GM12878 (cell line): ENCODE data around the gene SH3YL1. TPM values are rescaled to one million over a fixed set of nuclear protein-coding genes. Genes with fewer than 3 reads are reported as not detected.

Experiments
- ATAC-seq: fragments of 200-7000 bp; cut with Tn5 transposase; 3 replicates; pipeline ENCODE4 v1.9.1; 2020; ENCODE audit warnings: mild to moderate bottlenecking, moderate library complexity
- BruUV-seq: library from RNA; stranded (reverse); fragments of 400-500 nt; replicated peaks from 2 replicates; lab custom pipeline; 2021; lab: Mats Ljungman, UMichigan
- CTCF ChIA-PET: fragments of 300-600 bp; sonication (Branson Sonifier 250); formaldehyde crosslinking; extraction: SDS; loops from one replicate; lab custom pipeline; 2021; ENCODE audit warnings: inconsistent platforms; lab: Yijun Ruan, JAX
- POLR2A ChIA-PET: fragments of 350-600 bp; formaldehyde crosslinking; extraction: SDS; loops from one replicate; lab custom pipeline; 2021; ENCODE audit warnings: inconsistent platforms; lab: Charles Lee
- RAD21 ChIA-PET: fragments of 300-600 bp; sonication (Branson Sonifier 250); formaldehyde crosslinking; loops from one replicate; lab custom pipeline; 2023; ENCODE audit warnings: antibody characterized with exemption; ENCODE audit not compliant: unreplicated experiment; lab: Charles Lee
- SMC1A ChIA-PET: fragments of 300-600 bp; sonication (Branson Sonifier 250); formaldehyde crosslinking; loops from one replicate; lab custom pipeline; 2023; ENCODE audit not compliant: unreplicated experiment, uncharacterized antibody; lab: Charles Lee
- DNase-seq: peaks from one replicate; pipeline ENCODE4 v3.0.0-alpha.2; 2011; ENCODE audit warnings: low read depth, low spot score
- FAIRE-seq: peaks from 3 replicates; lab custom pipeline; 2011; peaks lifted over from hg19 to GRCh38; lab: Jason Lieb, UNC
- H2AFZ ChIP-seq: 2 replicates; pipeline ENCODE4 v1.6.0; 2011; ENCODE audit warnings: low read depth, low read length, control low read depth; ENCODE audit not compliant: control insufficient read depth
- H3K27ac ChIP-seq: 2 replicates; pipeline ENCODE4 v1.5.1; 2011; ENCODE audit warnings: control low read depth; ENCODE audit not compliant: control insufficient read depth, insufficient read depth
- H3K27me3 ChIP-seq, 2 experiments: replicated peaks in 1 of 2; 2 replicates each; pipeline versions ENCODE4 v1.6.0 to v1.6.1; 2011; ENCODE audit warnings: low read length in 1 of 2; ENCODE audit not compliant: control insufficient read depth in 2 of 2, insufficient read depth in 2 of 2
- H3K36me3 ChIP-seq, 2 experiments: 2 replicates each; pipeline ENCODE4 v1.5.1; 2011; ENCODE audit warnings: low read length in 1 of 2; ENCODE audit not compliant: control insufficient read depth in 2 of 2, insufficient read depth in 2 of 2
- H3K4me1 ChIP-seq: 2 replicates; pipeline ENCODE4 v1.6.1; 2011; ENCODE audit warnings: mild to moderate bottlenecking, low read length, moderate library complexity, mixed read lengths; ENCODE audit not compliant: control insufficient read depth, insufficient read depth
- H3K4me2 ChIP-seq: 2 replicates; pipeline ENCODE4 v1.6.0; 2011; ENCODE audit warnings: control low read depth; ENCODE audit not compliant: control insufficient read depth, insufficient read depth
- H3K4me3 ChIP-seq: fragments of 200-600 bp; sonication (generic); 2 replicates; pipeline ENCODE4 v1.5.1; 2016
- H3K79me2 ChIP-seq: 2 replicates; pipeline ENCODE4 v1.6.0; 2011; ENCODE audit warnings: low read length; ENCODE audit not compliant: control insufficient read depth, insufficient read depth
- H3K9ac ChIP-seq: 2 replicates; pipeline ENCODE4 v1.8.0; 2011; ENCODE audit warnings: low read length, control low read depth, mixed read lengths; ENCODE audit not compliant: control insufficient read depth, insufficient read depth
- H3K9me3 ChIP-seq: replicated peaks from 3 replicates; pipeline ENCODE4 v1.5.1; 2011; ENCODE audit warnings: mild to moderate bottlenecking, low read length; ENCODE audit not compliant: control insufficient read depth, insufficient read depth
- H4K20me1 ChIP-seq: 2 replicates; pipeline ENCODE4 v1.6.0; 2011; ENCODE audit not compliant: control insufficient read depth, insufficient read depth
- BCL11A ChIP-seq: IDR thresholded peaks from 2 replicates; pipeline ENCODE4 v1.6.1; 2011; ENCODE audit warnings: low read depth, low read length
- BRCA1 ChIP-seq: IDR thresholded peaks from 2 replicates; pipeline ENCODE4 v1.6.1; 2011; ENCODE audit warnings: low read depth, low read length, improper control_type of control experiment
- CEBPB ChIP-seq, 2 experiments: fragments of 150-350 bp in 1 of 2; IDR thresholded peaks; 2 replicates each; pipeline ENCODE4 v1.6.1; 2012 to 2014; ENCODE audit warnings: low read depth in 2 of 2, low read length in 2 of 2, borderline replicate concordance in 1 of 2, inconsistent platforms in 1 of 2
- DPF2 ChIP-seq: fragments of 450-650 bp; IDR thresholded peaks from 2 replicates; pipeline ENCODE4 v1.6.1; 2017; ENCODE audit warnings: mild to moderate bottlenecking
- HDAC2 ChIP-seq: fragments of 200-600 bp; sonication (generic); IDR thresholded peaks from 2 replicates; pipeline ENCODE4 v1.6.1; 2017
- IRF3 ChIP-seq: fragments of 450-650 bp; IDR thresholded peaks from 2 replicates; pipeline ENCODE4 v1.6.1; 2014; ENCODE audit warnings: mild to moderate bottlenecking
- MEF2A ChIP-seq: IDR thresholded peaks from 2 replicates; pipeline ENCODE4 v1.6.1; 2011; ENCODE audit warnings: low read depth, mild to moderate bottlenecking, low read length, moderate library complexity; ENCODE audit not compliant: insufficient read depth
- TARDBP ChIP-seq: IDR thresholded peaks from 2 replicates; pipeline ENCODE4 v1.6.1; 2016; ENCODE audit warnings: borderline replicate concordance
- WRNIP1 ChIP-seq: IDR thresholded peaks from 2 replicates; pipeline ENCODE4 v1.6.1; 2011; ENCODE audit warnings: low read depth, low read length, improper control_type of control experiment, borderline replicate concordance
- ZNF274 ChIP-seq: IDR thresholded peaks from one replicate; pipeline ENCODE4 v1.8.0; 2011; ENCODE audit not compliant: insufficient read length, insufficient read depth
- WGBS: methylation state at CpG from one replicate; pipeline ENCODE4 v1.1.6; 2016; ENCODE audit warnings: low lambda C conversion rate; ENCODE audit not compliant: insufficient replicate concordance, insufficient coverage; ENCODE audit errors: missing lambda C conversion rate; 5-methylcytosine and 5-hydroxymethylcytosine counted together
- in situ Hi-C: fragments of 300-500 bp; cut with MboI; formaldehyde crosslinking; loops from 9 replicates; pipeline ENCODE4 v1.14.3; 2018; ENCODE audit warnings: mixed read lengths
- intact Hi-C: fragments of 100-400 bp; cut with micrococcal nuclease; formaldehyde crosslinking; loops from one replicate; pipeline ENCODE4 v1.14.2; 2022; ENCODE audit not compliant: unreplicated experiment
- polyA plus RNA-seq, 11 experiments: library from polyadenylated mRNA; depleted of rRNA in 4 of 11; unstranded in 6 of 11; stranded (reverse) in 5 of 11; fragments of >200 nt; fragmentation: Nextera tagmentation in 4 of 11; fragmentation: Illumina TruSeq in 1 of 11; extraction: Ambion mirVana in 4 of 11; extraction: Trizol in 1 of 11; gene quantifications; 1 replicate in 1 of 11; 2 replicates in 10 of 11; pipeline versions ENCODE4 v1.2.1 to v1.2.3, GENCODE V29; 2011 to 2016; ENCODE audit warnings: inconsistent platforms in 2 of 11, missing spikeins in 2 of 11, low read depth in 1 of 11
- total RNA-seq, 4 experiments: library from RNA; depleted of rRNA in 3 of 4; stranded (reverse); fragments of >200 nt in 3 of 4; fragmentation: Illumina TruSeq in 1 of 4; extraction: Trizol in 1 of 4; gene quantifications; 2 replicates each; pipeline versions ENCODE4 v1.2.1 to v1.2.3, GENCODE V29; 2013 to 2021

SH3YL1 gene
- total and polyA plus RNA-seq, 10 of the 15 experiments (the other 5 are each of a cell fraction or from before 2014, with no cell fraction given), result 12.2 to 22.4 (median 17.2) TPM

- H3K9ac ChIP-seq, result no peak overlapping the region
- no peaks in the 10 kb centered on the region for H3K79me2 ChIP-seq
- H3K36me3 ChIP-seq, result no peaks in the 10 kb centered on the region
- no peak overlapping the region for H3K4me2 ChIP-seq
- WGBS, result 78% methylated on average over 41 of the region's 43 CpGs
- no peak overlapping the region for H3K4me3 ChIP-seq
- ChIA-PET RAD21 (interaction anchor here (0.8 kb wide), 1 partner anchor 21 kb away, joined by 3 read pairs; no protein-coding TSS in a partner anchor), CTCF (no interaction called here), SMC1A (interaction anchor here (1.6 kb wide), 1 partner anchor 25 kb away, joined by 3 read pairs; no protein-coding TSS in a partner anchor), POLR2A (no interaction called here)
- H2AFZ ChIP-seq, result no peak overlapping the region
- H3K27ac ChIP-seq, result no peak overlapping the region
- TF ChIP-seq MEF2A (no peak), IRF3 (no peak), BRCA1 (no peak), WRNIP1 (no peak), ZNF274 (no peak), TARDBP (no peak), CEBPB (IDR thresholded peaks at IDR 0.05; ENCODE audit: borderline replicate concordance in 1 of 2, low read depth in 2 of 2, low read length in 2 of 2) (no peak), HDAC2 (no peak), DPF2 (no peak), BCL11A (no peak)
- no TSS peak for BruUV-seq
- H3K4me1 ChIP-seq, result no peaks in the 10 kb centered on the region
- FAIRE-seq, result no peak
- in situ Hi-C loops, result no loop called here
- ATAC-seq, result no peak
- H3K27me3 ChIP-seq, result no peaks in the 10 kb centered on the region; a peak in 1 of 4 replicates
- H3K9me3 ChIP-seq, result no peaks in the 10 kb centered on the region
- no peaks in the 10 kb centered on the region for H4K20me1 ChIP-seq
- intact Hi-C loops, result no loop called here
- no peak for DNase-seq
These were observed 49.7 kb downstream of the SH3YL1 start for GRCh38 chr2:213932-214693.
